Smooth muscle cell of bladder (primary cell): ENCODE measurements around the gene MAGEB4. TPM values are rescaled to one million over a fixed set of nuclear protein-coding genes. Genes with fewer than 3 reads are reported as not detected.

Experiments
- total RNA-seq: library from RNA; depleted of rRNA; stranded (reverse); fragments of >200 nt; gene quantifications from 2 replicates; pipeline ENCODE4 v1.2.3, GENCODE V29; 2014

The MAGEB4 gene
- total RNA-seq = not detected in 2 replicates

GRCh38 chrX:30241724-30242415 lies at the start of gene MAGEB4:
MAGEB4 (plus strand) TSS chrX:30242000; CDS start chrX:30242136, 136 bp downstream.

GRCh38 chrX:30215357-30215843 lies 26.4 kb upstream of the MAGEB4 start, which contains the start of gene MAGEB2:
MAGEB2 (plus strand) TSS chrX:30215563; CDS start chrX:30218581, 3,018 bp downstream.

DNA sequence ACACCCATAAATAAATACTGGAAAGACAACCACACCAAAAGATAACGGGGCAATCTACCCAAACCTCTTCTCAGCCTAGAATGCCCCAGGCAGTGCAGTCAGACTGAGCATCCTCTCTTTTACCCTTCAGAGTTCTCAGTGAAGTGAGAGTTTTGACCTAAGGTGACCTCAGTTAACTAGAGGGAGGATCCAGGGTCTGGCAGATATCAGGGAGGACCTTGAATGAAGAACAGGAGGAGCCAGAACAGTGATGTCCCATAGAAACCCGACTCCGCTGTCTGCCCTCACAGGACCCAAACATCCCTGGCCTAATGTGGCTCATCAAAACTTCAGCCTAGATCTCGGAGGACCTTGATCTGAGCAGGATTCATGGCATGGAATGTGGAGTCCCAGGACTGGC lies 11.4 kb upstream of the MAGEB4 start, which contains the start of gene MAGEB3:
MAGEB3 (plus strand) TSS at position 263 of the 400 bp plus-strand sequence. CDS start 5,268 bp downstream, outside the sequence.

DNA sequence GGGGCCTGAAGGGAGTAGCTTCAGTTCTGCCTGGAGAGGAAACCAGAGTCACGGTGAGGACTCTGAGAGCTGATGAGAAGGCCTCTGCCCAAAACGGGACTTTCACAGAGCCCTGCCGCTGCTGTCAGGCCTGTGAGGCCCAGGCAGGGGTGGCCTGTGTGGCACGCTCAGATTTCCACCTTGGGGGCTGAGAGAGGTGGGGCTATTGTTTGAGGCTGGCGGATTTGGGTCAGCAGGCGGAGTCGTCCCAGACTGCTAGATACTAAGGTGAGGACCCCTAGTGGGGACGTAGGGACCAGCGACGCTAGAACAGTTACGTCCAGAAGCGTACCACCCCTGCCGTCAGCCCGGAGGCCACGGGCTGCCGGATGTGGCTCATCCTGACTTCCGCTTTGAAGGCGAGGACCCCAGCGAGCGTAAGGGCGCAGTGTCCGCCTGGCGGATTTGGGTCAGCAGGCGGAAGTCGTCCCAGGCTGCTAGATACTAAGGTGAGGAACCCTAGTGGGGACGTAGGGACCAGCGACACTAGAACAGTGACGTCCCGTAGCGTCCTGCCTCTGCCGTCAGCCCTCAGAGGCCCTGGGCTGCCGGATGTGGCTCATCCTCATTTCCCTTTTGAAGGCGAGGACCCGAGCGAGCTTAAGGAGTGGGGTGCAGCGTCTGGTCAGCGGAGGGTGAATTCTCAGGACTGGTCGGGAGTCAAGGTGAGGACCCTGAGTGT lies 5.1 kb downstream of the MAGEB4 start, which contains the start of gene MAGEB1:
MAGEB1 (plus strand) TSS at position 378 of the 721 bp plus-strand sequence. CDS start 3,348 bp downstream, outside the sequence.

Other genes starting within 250 kb of the MAGEB4 start
- gene MAGEB2, start 26.4 kb upstream of the MAGEB4 start, total RNA-seq = not detected in 2 replicates
- gene MAGEB3, start 11.3 kb upstream of the MAGEB4 start, total RNA-seq = not detected in 2 replicates
- not detected in 2 replicates for gene MAGEB1, start 5.1 kb downstream of the MAGEB4 start, total RNA-seq
- 0.18 TPM in 1 of 2 replicates, not detected in the other for gene NR0B1, start 67.4 kb downstream of the MAGEB4 start, total RNA-seq